ENCODE data around the gene ZNHIT3. TPM values are rescaled to one million over a fixed set of nuclear protein-coding genes. Genes with fewer than 3 reads are reported as not detected.
A peak's percentile ranks its signal among the peaks of the same experiment; 100 is the strongest.
"Not testable (repeated sequence)": the region's sequence is repeated elsewhere in the genome, so short reads cannot be mapped to it uniquely, and the experiment has no call there.

The ZNHIT3 gene
- total and polyA plus RNA-seq, 2 experiments from 2014 or later = 50.5 to 128 TPM

- no peak for TF ChIP-seq EZH2phosphoT487 (IDR thresholded peaks at IDR 0.05; ENCODE audit: unreplicated experiment)
- peak; percentile 23 for TF ChIP-seq REST (IDR thresholded peaks at IDR 0.05; ENCODE audit: unreplicated experiment)
- TF ChIP-seq POLR2AphosphoS5 (IDR thresholded peaks at IDR 0.05; ENCODE audit: low read depth) = no peak
- TF ChIP-seq CREB1 (CRISPR knock-in tag; IDR thresholded peaks at IDR 0.05; ENCODE audit: low read depth) = peak; percentile 75
- peak; percentile 67 to 91 for TF ChIP-seq CTCF (conservative IDR thresholded peaks at IDR 0.05; ENCODE audit: low read depth in 2 of 2)
- H2AFZ ChIP-seq = peak overlapping the region; percentile 97
- Mint-ChIP-seq H3K9me3 (peaks cover 15% of the 10 kb centered on the region), H3K27me3 (ENCODE audit: insufficient read depth, low read depth, poor library complexity) (peaks cover 41% of the 10 kb centered on the region), H3K4me1 (peaks cover 19% of the 10 kb centered on the region), H3K36me3 (ENCODE audit: low read depth) (peaks cover 9% of the 10 kb centered on the region; the same call in 1 of the 3 replicates), H3K27ac (no peak overlapping the region), H3K4me3 (peak overlapping the region; percentile 50)
- no peaks in the 10 kb centered on the region for H3K36me3 ChIP-seq (ENCODE audit: insufficient read depth)
- H3K79me2 ChIP-seq (replicated peaks; ENCODE audit: insufficient read depth) = peaks cover 11% of the 10 kb centered on the region
- H3F3A ChIP-seq (replicated peaks; ENCODE audit: low read depth) = 0 out of 2 replicates have a peak, but pooled peaks cover 3% of the 10 kb centered on the region
- H4K20me1 ChIP-seq (replicated peaks; ENCODE audit: insufficient read depth) = 0 out of 2 replicates have a peak, but pooled peaks cover 9% of the 10 kb centered on the region
- peak overlapping the region; percentile 69 for H3K4me2 ChIP-seq
- peaks cover 41% of the 10 kb centered on the region for H3K27me3 ChIP-seq (ENCODE audit: insufficient read depth)
- H3K9me2 ChIP-seq (ENCODE audit: insufficient read depth) = no peaks in the 10 kb centered on the region
- peak; percentile 79 for ATAC-seq
- peak; percentile 91 for DNase-seq (ENCODE audit: low spot score)
- H3K27ac ChIP-seq (ENCODE audit: low read depth) = no peak overlapping the region
- H3K4me3 ChIP-seq = peak overlapping the region; percentile 44; the same call in 1 of the 2 replicates
- peaks cover 5% of the 10 kb centered on the region for H3K4me1 ChIP-seq (ENCODE audit: insufficient read depth)
Measured at GRCh38 chr17:36482611-36483504, 3.6 kb upstream of the ZNHIT3 start.

GRCh38 chr17:36484021-36484420, 2.5 kb upstream of the ZNHIT3 start:
- not testable (repeated sequence) for H3K27ac Mint-ChIP-seq; H3K27ac ChIP-seq (ENCODE audit: low read depth); ATAC-seq; H3F3A ChIP-seq (replicated peaks; ENCODE audit: low read depth); DNase-seq (ENCODE audit: low spot score); H2AFZ ChIP-seq; H3K36me3 ChIP-seq (ENCODE audit: insufficient read depth); H3K4me3 Mint-ChIP-seq; H3K4me1 ChIP-seq (ENCODE audit: insufficient read depth); H3K9me2 ChIP-seq (ENCODE audit: insufficient read depth); H3K4me3 ChIP-seq; H3K4me2 ChIP-seq
- peaks cover 12% of the 10 kb centered on the region; the same call in 2 of the 3 replicates for H3K36me3 Mint-ChIP-seq (ENCODE audit: low read depth)
- peaks cover 15% of the 10 kb centered on the region for H3K9me3 Mint-ChIP-seq
- peaks cover 22% of the 10 kb centered on the region for H3K79me2 ChIP-seq (replicated peaks; ENCODE audit: insufficient read depth)
- H3K27me3 Mint-ChIP-seq (ENCODE audit: insufficient read depth, low read depth, poor library complexity) = peaks cover 38% of the 10 kb centered on the region
- H4K20me1 ChIP-seq (replicated peaks; ENCODE audit: insufficient read depth) = peaks cover 18% of the 10 kb centered on the region; the same call in 1 of the 2 replicates
- peaks cover 41% of the 10 kb centered on the region for H3K27me3 ChIP-seq (ENCODE audit: insufficient read depth)
- H3K4me1 Mint-ChIP-seq = peaks cover 19% of the 10 kb centered on the region
